HEK293 (cell line): Measurements from ENCODE around the gene CACNA2D1.

Experiments used
- CTCF ChIA-PET: fragments of 350-600 bp; formaldehyde crosslinking; extraction: SDS; loops from one replicate; lab custom pipeline; 2021; ENCODE audit warnings: antibody characterized with exemption; lab: Yijun Ruan, JAX
- POLR2A ChIA-PET: fragments of 300-600 bp; formaldehyde crosslinking; extraction: SDS; loops from one replicate; lab custom pipeline; 2020; ENCODE audit warnings: antibody characterized with exemption, inconsistent platforms; lab: Yijun Ruan, JAX
- H3K27ac ChIP-seq: fragments of 200-500 bp; sonication (Bioruptor generic); 2 replicates; pipeline ENCODE4 v1.5.1; 2014; ENCODE audit warnings: low read depth, low read length, control low read depth, inconsistent platforms; ENCODE audit errors: extremely low read depth
- H3K36me3 ChIP-seq, 2 experiments: fragments of 200-500 bp in 1 of 2; sonication (Bioruptor generic) in 1 of 2; 1 replicate in 1 of 2; 2 replicates in 1 of 2; pipeline ENCODE4 v1.5.1; 2014 to 2017; ENCODE audit warnings: inconsistent platforms in 2 of 2, low read length in 2 of 2; ENCODE audit not compliant: control insufficient read depth in 2 of 2, insufficient read depth in 1 of 2
- H3K4me1 ChIP-seq: fragments of 200-500 bp; sonication (Bioruptor generic); 2 replicates; pipeline ENCODE4 v1.5.1; 2014; ENCODE audit warnings: mild to moderate bottlenecking, low read length, inconsistent platforms; ENCODE audit not compliant: control insufficient read depth, insufficient read depth
- H3K4me3 ChIP-seq: 2 replicates; pipeline ENCODE4 v1.5.1; 2011; ENCODE audit warnings: low read depth, mild to moderate bottlenecking, control low read depth, low read length, moderate library complexity
- H3K9me3 ChIP-seq: fragments of 200-500 bp; sonication (Bioruptor generic); 2 replicates; pipeline ENCODE4 v1.5.1; 2014; ENCODE audit warnings: low read depth, low read length, inconsistent platforms; ENCODE audit not compliant: control insufficient read depth, insufficient read depth
- BCL11A ChIP-seq: fragments of 450-650 bp; formaldehyde crosslinking; IDR thresholded peaks from 2 replicates; pipeline ENCODE4 v1.5.1; 2016; ENCODE audit warnings: low read depth, missing biosample characterization, missing genetic modification characterization
- GFI1B ChIP-seq: fragments of 450-650 bp; formaldehyde crosslinking; IDR thresholded peaks from 2 replicates; pipeline ENCODE4 v1.5.1; 2016; ENCODE audit warnings: missing biosample characterization, missing genetic modification characterization
- GLI4 ChIP-seq: fragments of 450-650 bp; formaldehyde crosslinking; IDR thresholded peaks from 2 replicates; pipeline ENCODE4 v1.5.1; 2016; ENCODE audit warnings: missing biosample characterization, missing genetic modification characterization
- OVOL3 ChIP-seq: fragments of 450-650 bp; formaldehyde crosslinking; IDR thresholded peaks from 2 replicates; pipeline ENCODE4 v1.5.1; 2016; ENCODE audit warnings: missing biosample characterization, missing genetic modification characterization
- TCF7L2 ChIP-seq: IDR thresholded peaks from 2 replicates; pipeline ENCODE4 v1.6.1; 2011; ENCODE audit warnings: low read depth, mild to moderate bottlenecking, inconsistent platforms, low read length, moderate library complexity, borderline replicate concordance
- YY1 ChIP-seq: fragments of 450-650 bp; formaldehyde crosslinking; IDR thresholded peaks from 2 replicates; pipeline ENCODE4 v1.5.1; 2018; ENCODE audit warnings: missing biosample characterization, missing genetic modification characterization
- ZBTB21 ChIP-seq: fragments of 450-650 bp; formaldehyde crosslinking; IDR thresholded peaks from 2 replicates; pipeline ENCODE4 v1.5.1; 2017; ENCODE audit warnings: missing biosample characterization, missing genetic modification characterization
- ZNF223 ChIP-seq: fragments of 450-650 bp; formaldehyde crosslinking; IDR thresholded peaks from 2 replicates; pipeline ENCODE4 v1.5.1; 2016; ENCODE audit warnings: missing biosample characterization, missing genetic modification characterization
- ZNF335 ChIP-seq: fragments of 450-650 bp; formaldehyde crosslinking; conservative IDR thresholded peaks from 2 replicates; pipeline ENCODE4 v1.5.1; 2016; ENCODE audit warnings: missing biosample characterization, missing genetic modification characterization
- ZNF416 ChIP-seq: fragments of 450-650 bp; formaldehyde crosslinking; IDR thresholded peaks from 2 replicates; pipeline ENCODE4 v1.5.1; 2016; ENCODE audit warnings: missing biosample characterization, missing genetic modification characterization
- ZNF433 ChIP-seq: fragments of 450-650 bp; formaldehyde crosslinking; IDR thresholded peaks from 2 replicates; pipeline ENCODE4 v1.5.1; 2016; ENCODE audit warnings: missing biosample characterization, missing genetic modification characterization, low read depth
- ZNF530 ChIP-seq: fragments of 450-650 bp; formaldehyde crosslinking; IDR thresholded peaks from 2 replicates; pipeline ENCODE4 v1.5.1; 2016; ENCODE audit warnings: low read depth, missing biosample characterization, missing genetic modification characterization
- ZNF791 ChIP-seq: fragments of 450-650 bp; formaldehyde crosslinking; IDR thresholded peaks from 2 replicates; pipeline ENCODE4 v1.5.1; 2016; ENCODE audit warnings: missing biosample characterization, missing genetic modification characterization
- TF ChIP-seq, protein P1 (sequence below): fragments of 450-650 bp; formaldehyde crosslinking; IDR thresholded peaks from 2 replicates; pipeline ENCODE4 v1.5.1; 2016; ENCODE audit warnings: missing biosample characterization, missing genetic modification characterization
- TF ChIP-seq, protein P2 (sequence below): fragments of 450-650 bp; formaldehyde crosslinking; IDR thresholded peaks from 2 replicates; pipeline ENCODE4 v1.5.1; 2017; ENCODE audit warnings: missing biosample characterization, mild to moderate bottlenecking, missing genetic modification characterization, moderate library complexity
- TF ChIP-seq, protein P3 (sequence below): fragments of 450-650 bp; formaldehyde crosslinking; IDR thresholded peaks from 2 replicates; pipeline ENCODE4 v1.5.1; 2017; ENCODE audit warnings: missing biosample characterization, missing genetic modification characterization
- TF ChIP-seq, protein P4 (sequence below): fragments of 450-650 bp; formaldehyde crosslinking; IDR thresholded peaks from 2 replicates; pipeline ENCODE4 v1.5.1; 2016; ENCODE audit warnings: missing biosample characterization, missing genetic modification characterization
- TF ChIP-seq, protein P5 (sequence below): fragments of 450-650 bp; formaldehyde crosslinking; IDR thresholded peaks from 2 replicates; pipeline ENCODE4 v1.5.1; 2016; ENCODE audit warnings: missing biosample characterization, missing genetic modification characterization
- TF ChIP-seq, protein P6 (sequence below): fragments of 450-650 bp; formaldehyde crosslinking; IDR thresholded peaks from 2 replicates; pipeline ENCODE4 v1.5.1; 2017; ENCODE audit warnings: missing biosample characterization, missing genetic modification characterization
- TF ChIP-seq, protein P7 (sequence below): fragments of 450-650 bp; formaldehyde crosslinking; IDR thresholded peaks from 2 replicates; pipeline ENCODE4 v1.5.1; 2016; ENCODE audit warnings: missing biosample characterization, missing genetic modification characterization

The CACNA2D1 gene

DNA sequence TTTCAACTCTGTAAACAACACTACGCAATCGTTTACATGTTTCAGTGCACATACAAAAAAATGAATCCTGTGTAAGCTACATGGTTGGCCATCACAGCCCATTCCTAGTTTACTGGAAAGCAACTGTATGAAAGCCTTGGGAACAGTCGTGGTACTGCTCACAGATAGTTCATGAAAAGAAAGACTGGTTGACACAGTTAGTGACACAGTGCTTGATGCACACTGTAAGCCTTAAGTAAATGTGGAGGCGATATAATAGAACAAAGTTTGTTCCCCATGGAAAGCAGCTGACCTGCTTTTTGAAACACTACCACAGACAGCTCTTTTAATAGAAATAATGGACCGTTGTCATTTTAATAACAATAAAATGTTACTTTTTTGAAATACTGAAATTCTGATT is 5.1 kb downstream of the CACNA2D1 start:
- TF ChIP-seq ZBTB21 (tag by site-specific recombination) (no peak), TCF7L2 (no peak), ZNF416 (tag by site-specific recombination) (no peak), GLI4 (tag by site-specific recombination) (no peak), ZNF791 (no peak)
- TF ChIP-seq, protein P1, sequence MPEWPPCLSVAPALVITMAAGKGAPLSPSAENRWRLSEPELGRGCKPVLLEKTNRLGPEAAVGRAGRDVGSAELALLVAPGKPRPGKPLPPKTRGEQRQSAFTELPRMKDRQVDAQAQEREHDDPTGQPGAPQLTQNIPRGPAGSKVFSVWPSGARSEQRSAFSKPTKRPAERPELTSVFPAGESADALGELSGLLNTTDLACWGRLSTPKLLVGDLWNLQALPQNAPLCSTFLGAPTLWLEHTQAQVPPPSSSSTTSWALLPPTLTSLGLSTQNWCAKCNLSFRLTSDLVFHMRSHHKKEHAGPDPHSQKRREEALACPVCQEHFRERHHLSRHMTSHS (tag by site-specific recombination): no peak
- TF ChIP-seq, protein P2, sequence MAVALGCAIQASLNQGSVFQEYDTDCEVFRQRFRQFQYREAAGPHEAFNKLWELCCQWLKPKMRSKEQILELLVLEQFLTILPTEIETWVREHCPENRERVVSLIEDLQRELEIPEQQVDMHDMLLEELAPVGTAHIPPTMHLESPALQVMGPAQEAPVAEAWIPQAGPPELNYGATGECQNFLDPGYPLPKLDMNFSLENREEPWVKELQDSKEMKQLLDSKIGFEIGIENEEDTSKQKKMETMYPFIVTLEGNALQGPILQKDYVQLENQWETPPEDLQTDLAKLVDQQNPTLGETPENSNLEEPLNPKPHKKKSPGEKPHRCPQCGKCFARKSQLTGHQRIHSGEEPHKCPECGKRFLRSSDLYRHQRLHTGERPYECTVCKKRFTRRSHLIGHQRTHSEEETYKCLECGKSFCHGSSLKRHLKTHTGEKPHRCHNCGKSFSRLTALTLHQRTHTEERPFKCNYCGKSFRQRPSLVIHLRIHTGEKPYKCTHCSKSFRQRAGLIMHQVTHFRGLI (tag by site-specific recombination): peak; percentile 24; the same call in 1 of the 2 replicates
- no peaks in the 10 kb centered on the region for H3K9me3 ChIP-seq
- H3K36me3 ChIP-seq: no peaks in the 10 kb centered on the region
- peaks cover 10% of the 10 kb centered on the region for H3K4me1 ChIP-seq
- H3K27ac ChIP-seq: no peak overlapping the region
- POLR2A ChIA-PET: no interaction called here
- no peak overlapping the region for H3K4me3 ChIP-seq
- CTCF ChIA-PET: interaction anchor here (0.6 to 1.3 kb wide), 4 partner anchors 9 to 1828 kb away, joined by 3 to 7 read pairs (median 4); no protein-coding TSS in a partner anchor

DNA sequence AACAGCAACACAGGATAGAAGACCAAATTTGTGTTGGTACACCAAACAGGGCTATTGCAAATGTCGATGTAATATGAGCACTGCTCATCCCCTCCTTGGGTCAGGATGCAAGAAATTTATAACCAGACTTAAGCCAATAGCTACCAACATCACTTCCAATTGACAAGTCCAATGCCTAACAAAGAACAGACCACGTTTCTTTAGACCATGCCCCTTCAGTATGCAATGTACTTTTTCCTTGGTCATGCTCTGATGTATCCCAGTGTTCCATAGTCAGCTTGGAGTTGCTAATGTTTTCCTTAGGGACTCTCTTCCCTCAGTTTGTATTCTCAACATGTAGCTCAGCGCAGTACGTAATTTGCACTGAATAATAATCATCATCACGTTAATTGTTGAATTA is 7.8 kb downstream of the CACNA2D1 start:
- ChIA-PET POLR2A (no interaction called here), CTCF (interaction anchor here (0.7 kb wide), 1 partner anchor 421 kb away, joined by 3 read pairs; no protein-coding TSS in a partner anchor)
- H3K9me3 ChIP-seq: no peaks in the 10 kb centered on the region
- no peak for TF ChIP-seq OVOL3 (tag by site-specific recombination)
- TF ChIP-seq ZNF223: no peak
- no peak for TF ChIP-seq YY1 (tag by site-specific recombination)
- TF ChIP-seq ZNF433 (tag by site-specific recombination): no peak
- no peak for TF ChIP-seq BCL11A
- no peak for TF ChIP-seq ZNF335 (tag by site-specific recombination)
- TF ChIP-seq, protein P3, sequence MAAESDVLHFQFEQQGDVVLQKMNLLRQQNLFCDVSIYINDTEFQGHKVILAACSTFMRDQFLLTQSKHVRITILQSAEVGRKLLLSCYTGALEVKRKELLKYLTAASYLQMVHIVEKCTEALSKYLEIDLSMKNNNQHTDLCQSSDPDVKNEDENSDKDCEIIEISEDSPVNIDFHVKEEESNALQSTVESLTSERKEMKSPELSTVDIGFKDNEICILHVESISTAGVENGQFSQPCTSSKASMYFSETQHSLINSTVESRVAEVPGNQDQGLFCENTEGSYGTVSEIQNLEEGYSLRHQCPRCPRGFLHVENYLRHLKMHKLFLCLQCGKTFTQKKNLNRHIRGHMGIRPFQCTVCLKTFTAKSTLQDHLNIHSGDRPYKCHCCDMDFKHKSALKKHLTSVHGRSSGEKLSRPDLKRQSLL (tag by site-specific recombination): no peak
- TF ChIP-seq, protein P4, sequence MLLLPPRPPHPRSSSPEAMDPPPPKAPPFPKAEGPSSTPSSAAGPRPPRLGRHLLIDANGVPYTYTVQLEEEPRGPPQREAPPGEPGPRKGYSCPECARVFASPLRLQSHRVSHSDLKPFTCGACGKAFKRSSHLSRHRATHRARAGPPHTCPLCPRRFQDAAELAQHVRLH (tag by site-specific recombination): no peak
- H3K27ac ChIP-seq: no peak overlapping the region
- H3K4me1 ChIP-seq: peaks cover 7% of the 10 kb centered on the region
- no peak overlapping the region for H3K4me3 ChIP-seq
- no peaks in the 10 kb centered on the region for H3K36me3 ChIP-seq

DNA sequence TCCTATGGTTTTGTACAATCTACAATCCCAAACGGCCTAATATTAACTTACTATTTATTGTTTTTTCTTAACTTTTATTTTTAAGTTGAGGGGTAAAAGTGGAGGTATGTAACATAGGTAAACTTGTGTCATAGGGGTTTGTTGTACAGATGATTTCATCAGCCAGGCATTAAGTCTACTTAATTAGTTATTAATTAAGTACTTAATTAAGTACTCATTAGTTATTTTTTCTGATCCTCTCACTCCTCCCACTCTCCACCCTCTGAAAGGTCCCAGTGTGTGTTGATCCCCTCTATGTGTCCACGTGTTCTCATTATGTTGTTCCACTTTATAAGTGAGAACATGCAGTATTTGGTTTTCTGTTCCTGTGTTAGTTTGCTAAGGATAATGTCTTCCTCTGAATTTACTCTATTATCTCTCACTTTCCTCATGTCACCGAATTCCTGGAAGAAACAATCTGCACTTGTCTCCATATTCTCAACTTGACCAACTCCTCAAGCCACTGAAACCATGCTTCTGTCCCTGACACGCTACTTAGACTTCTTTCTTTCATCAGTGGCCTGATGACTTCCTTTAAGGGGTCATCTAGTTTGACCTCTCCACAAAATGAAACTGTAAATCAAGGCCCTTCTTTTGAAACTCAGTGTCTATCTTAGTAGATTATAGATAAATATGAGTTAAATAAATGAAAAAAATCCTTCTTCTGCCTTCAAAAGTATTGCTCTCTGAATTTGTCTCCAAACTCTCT is 9.1 kb downstream of the CACNA2D1 start:
- ChIA-PET CTCF (interaction anchor here (0.5 kb wide), 1 partner anchor 187 kb away, joined by 4 read pairs; no protein-coding TSS in a partner anchor), POLR2A (no interaction called here)
- no peak overlapping the region for H3K4me3 ChIP-seq
- no peak overlapping the region for H3K27ac ChIP-seq
- peaks cover 6% of the 10 kb centered on the region for H3K4me1 ChIP-seq
- H3K36me3 ChIP-seq: no peaks in the 10 kb centered on the region
- no peaks in the 10 kb centered on the region for H3K9me3 ChIP-seq
- TF ChIP-seq, protein P5, sequence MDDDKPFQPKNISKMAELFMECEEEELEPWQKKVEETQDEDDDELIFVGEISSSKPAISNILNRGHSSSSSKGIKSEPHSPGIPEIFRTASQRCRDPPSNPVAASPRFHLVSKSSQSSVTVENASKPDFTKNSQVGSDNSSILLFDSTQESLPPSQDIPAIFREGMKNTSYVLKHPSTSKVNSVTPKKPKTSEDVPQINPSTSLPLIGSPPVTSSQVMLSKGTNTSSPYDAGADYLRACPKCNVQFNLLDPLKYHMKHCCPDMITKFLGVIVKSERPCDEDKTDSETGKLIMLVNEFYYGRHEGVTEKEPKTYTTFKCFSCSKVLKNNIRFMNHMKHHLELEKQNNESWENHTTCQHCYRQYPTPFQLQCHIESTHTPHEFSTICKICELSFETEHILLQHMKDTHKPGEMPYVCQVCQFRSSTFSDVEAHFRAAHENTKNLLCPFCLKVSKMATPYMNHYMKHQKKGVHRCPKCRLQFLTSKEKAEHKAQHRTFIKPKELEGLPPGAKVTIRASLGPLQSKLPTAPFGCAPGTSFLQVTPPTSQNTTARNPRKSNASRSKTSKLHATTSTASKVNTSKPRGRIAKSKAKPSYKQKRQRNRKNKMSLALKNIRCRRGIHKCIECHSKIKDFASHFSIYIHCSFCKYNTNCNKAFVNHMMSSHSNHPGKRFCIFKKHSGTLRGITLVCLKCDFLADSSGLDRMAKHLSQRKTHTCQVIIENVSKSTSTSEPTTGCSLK (tag by site-specific recombination): no peak
- TF ChIP-seq ZNF530 (no peak), GFI1B (no peak), ZNF416 (tag by site-specific recombination) (no peak)
- TF ChIP-seq, protein P6, sequence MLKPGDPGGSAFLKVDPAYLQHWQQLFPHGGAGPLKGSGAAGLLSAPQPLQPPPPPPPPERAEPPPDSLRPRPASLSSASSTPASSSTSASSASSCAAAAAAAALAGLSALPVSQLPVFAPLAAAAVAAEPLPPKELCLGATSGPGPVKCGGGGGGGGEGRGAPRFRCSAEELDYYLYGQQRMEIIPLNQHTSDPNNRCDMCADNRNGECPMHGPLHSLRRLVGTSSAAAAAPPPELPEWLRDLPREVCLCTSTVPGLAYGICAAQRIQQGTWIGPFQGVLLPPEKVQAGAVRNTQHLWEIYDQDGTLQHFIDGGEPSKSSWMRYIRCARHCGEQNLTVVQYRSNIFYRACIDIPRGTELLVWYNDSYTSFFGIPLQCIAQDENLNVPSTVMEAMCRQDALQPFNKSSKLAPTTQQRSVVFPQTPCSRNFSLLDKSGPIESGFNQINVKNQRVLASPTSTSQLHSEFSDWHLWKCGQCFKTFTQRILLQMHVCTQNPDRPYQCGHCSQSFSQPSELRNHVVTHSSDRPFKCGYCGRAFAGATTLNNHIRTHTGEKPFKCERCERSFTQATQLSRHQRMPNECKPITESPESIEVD (tag by site-specific recombination): no peak
- TF ChIP-seq, protein P7, sequence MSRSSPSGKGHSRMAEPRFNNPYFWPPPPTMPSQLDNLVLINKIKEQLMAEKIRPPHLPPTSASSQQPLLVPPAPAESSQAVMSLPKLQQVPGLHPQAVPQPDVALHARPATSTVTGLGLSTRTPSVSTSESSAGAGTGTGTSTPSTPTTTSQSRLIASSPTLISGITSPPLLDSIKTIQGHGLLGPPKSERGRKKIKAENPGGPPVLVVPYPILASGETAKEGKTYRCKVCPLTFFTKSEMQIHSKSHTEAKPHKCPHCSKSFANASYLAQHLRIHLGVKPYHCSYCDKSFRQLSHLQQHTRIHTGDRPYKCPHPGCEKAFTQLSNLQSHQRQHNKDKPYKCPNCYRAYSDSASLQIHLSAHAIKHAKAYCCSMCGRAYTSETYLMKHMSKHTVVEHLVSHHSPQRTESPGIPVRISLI (tag by site-specific recombination): no peak
